ENCODE results near the gene TTC24.
"Not testable (repeated sequence)": the region's sequence is repeated elsewhere in the genome, so short reads cannot be mapped to it uniquely, and the experiment has no call there.

Gene TTC24

GRCh38 chr1:156555715-156556114 is 23.8 kb upstream of the TTC24 start:
- no peak for DNase-seq

GRCh38 chr1:156556354-156556753 is 23.2 kb upstream of the TTC24 start:
- no peak for DNase-seq

DNA sequence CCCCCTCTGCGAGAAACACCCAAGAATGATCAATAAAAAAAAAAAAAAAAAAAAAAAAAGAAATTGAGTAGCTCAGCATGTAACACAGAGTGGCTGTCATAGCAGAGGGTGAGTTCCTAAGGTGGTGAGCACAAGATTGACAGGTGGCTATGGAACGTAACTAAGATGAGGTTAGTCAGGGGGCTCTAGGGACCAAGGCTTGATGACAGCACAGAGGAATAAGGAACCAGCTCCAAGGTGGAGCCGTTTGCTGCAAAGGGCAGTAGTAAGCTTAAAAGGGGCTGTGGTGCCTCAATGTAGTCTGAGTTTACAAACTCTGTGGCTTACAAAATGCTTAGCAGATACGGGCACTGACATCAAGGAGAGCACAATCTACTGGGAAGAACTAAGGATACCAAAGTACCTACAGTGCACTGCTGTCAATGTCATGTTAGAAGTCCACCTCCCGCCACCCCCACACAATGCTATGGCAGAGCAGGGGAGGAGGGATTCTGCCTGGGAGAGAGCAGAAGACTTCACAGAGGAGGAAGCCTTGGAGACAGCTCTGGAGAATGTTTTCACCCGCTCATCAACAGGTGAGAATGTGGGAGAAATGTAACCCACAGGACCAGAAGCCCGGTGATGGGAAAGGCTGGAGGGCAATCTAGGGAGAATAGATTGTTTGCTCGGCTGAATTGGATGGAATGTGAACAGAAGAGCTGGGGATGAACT is 20.3 kb upstream of the TTC24 start:
- DNase-seq = no peak

DNA sequence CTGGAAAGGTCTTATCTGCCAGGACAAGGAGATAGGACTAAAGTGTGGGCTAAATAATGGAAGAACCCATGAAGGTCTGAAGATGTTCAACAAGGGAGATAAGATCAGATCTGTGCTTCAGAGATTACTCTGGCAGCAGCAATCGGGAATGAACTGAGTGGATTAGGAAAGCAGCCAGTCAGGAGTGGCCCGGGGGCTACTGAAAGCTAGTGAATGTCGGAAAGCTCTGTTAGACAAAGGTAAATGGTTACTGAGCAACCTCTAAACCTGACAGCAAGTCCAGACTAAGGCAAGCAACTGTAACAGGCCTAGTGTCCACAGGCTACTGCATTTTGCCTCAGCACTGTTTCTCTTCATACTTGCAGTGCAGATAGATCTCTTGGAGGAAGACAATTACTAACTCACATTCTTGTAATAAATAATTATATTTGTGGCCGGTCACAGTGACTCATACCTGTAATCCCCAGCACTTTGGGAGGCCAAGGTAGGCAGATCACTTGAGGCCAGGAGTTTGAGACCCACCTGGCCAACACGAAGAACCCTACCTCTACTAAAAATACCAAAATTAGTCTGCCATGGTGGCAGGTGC is 19.6 kb upstream of the TTC24 start:
- DNase-seq = no peak

DNA sequence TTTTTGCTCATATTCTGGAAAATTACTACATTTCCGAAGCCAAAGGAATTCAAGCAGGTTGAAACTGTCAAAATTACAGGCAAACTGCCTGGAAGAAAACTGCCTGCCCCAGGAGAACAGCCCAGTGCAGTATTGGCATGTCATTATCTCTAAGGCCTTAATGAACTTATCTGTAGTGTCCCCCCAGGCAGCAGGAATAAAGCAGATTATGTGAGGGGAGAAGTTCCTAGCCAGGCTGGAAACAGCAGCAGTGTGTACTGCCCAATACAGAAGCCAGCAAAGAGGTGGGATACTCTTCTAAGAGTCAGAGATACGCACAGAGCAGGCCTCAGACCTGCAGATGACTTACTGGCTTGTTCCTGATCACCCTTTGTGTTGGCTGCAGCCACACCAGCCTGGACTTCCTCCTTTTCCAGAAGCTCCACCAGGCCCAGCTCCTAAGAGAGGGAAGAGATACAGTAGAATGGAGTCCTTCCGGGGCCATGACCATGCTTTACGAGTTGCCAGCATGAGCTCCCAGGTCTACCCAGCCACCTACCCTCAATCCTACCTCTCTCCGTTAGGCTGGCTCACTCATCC is 18.8 kb upstream of the TTC24 start:
- DNase-seq = no peak

GRCh38 chr1:156565519-156565918 is 14.0 kb upstream of the TTC24 start:
- DNase-seq = no peak

DNA sequence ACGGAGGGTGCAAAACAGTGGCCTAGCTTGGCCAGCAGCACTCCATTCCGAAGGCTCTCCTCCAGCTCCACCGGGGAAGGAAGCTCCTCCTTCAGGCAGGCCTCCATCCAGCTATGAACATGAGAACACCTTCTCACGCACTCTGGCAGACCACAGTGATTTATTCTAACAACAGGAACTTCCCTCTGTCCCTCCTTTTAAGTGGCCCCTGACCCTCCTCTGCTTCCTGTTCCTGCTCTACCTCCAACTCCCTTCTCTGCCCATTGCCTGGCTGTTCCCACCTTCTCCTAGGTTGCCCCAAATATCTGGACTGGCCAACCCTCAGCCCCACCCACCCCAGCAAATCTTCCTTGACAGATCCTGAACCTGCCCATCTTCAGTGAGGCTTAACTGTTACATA is 13.1 kb upstream of the TTC24 start:
- DNase-seq = no peak

GRCh38 chr1:156571261-156571852 is 8.2 kb upstream of the TTC24 start:
- DNase-seq = no peak

GRCh38 chr1:156571919-156572662 is 7.4 kb upstream of the TTC24 start, which contains the start of gene IQGAP3:
Gene IQGAP3 (minus strand): TSS chr1:156572565. CDS start chr1:156572529, 36 bp downstream.
- peak; percentile 83 for DNase-seq

DNA sequence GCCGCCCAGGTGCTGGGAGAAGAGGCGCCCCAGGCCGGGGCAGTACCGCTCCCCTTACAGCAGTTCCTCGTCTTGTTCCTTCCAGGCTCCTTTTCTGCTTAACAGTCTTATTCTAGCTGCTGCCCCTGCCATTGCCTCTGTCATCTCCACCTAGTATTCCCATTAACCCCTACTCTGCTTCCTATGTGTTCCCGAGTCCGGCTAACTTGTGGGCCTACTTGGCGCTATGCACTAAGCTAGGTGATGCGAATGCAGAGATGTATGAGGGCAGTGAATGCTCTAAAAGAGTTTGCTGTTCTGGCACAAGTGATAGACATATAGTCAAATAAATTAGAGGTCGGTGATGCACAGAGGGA is 6.9 kb upstream of the TTC24 start:
- DNase-seq = no peak

DNA sequence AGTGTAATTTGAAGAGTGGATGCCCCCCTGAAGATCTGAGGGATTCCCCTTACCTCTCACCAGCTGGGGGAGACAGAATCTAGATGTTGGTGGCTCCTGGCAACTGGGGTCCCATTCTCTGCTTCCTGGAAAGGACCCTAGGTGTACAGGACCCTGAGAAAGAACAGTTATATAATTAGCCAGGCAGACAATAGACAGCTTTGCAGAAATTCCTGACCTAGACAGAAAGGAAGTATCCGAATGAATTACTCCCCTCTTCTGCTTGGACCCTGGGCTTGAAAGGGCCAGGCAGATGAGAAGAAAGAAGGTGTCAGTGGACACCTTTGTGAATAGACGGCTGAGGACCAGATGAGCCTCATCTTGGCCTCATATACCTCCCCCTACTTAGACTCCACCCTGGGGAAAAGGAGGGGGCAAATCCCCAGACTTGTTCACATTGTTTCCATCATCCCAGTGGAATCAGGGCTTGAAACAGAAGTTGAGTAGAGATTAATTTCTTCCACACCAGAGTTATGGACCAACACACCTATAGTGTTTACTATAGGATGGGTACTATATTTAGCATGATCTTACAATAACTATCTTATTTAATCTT is 5.4 kb upstream of the TTC24 start:
- no peak for DNase-seq

DNA sequence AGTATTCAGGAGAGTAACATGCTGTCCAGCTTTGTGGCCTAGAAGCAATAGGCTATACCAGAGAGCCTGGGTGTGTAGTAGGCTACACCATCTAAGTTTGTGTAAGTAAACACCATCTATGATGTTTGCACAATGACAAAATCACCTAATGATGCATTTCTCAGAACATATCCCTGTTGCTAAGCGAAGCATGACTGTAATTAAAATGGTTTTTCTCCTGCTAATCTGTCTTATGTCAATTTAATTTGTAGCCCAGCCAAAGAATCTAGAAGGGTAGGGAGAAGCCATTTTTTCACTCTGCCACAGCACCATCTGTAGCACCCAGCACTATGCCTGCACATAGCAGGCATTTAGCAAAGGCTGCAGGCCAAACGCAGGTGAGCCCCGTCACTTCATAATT is 2.0 kb upstream of the TTC24 start:
- peak; percentile 64 for DNase-seq

DNA sequence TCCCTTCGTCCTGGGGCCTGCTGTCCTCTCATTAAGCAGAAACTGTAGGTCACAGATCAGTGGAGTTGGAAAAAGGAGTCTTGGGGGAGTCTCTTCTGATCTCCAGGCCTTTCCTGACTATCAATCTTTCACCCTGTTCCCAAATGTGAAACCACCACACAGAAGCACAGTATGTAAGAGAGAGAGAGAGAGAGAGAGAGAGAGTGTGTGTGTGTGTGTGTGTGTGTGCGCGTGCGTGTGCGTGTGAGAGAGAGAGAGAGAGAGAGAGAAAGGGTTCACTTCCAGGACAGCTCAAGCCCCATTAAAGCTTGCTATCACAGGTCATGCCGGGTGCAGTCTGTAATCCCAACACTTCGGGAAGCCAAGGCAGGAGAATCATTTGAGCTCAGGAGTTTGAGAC is 1.5 kb upstream of the TTC24 start:
- DNase-seq = peak; percentile 14

DNA sequence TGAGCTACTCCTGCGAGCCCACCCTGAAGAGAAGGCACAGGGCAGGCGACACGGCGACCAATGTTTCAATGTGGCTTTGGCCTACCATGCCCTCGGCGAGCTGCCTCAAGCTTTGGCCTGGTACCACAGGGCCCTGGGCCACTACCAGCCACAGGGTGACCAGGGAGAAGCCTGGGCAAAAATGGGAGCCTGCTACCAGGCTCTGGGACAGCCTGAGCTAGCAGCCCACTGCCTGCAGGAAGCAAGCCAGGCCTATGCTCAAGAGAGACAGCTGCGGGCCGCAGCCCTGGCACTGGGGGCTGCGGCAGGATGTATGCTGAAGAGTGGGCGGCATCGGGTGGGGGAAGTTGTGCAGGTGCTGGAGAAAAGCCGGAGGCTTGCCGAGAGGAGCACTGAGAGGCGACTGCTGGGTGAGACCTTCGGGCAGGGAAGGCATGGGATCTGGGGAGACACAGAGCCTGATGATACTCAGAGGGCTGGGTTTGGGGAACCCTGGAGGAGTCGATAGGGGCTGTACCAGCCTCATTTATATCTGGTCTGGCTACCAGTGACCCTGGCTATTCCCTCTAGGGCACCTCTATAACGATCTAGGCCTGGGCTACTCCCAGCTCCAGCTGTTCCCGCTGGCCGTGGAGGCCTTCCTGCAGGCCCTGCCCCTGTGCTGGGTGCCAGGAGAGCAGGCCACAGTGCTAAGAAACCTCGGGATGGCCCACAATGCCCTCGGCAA is 2.3 kb downstream of the TTC24 start:
- DNase-seq = no peak

DNA sequence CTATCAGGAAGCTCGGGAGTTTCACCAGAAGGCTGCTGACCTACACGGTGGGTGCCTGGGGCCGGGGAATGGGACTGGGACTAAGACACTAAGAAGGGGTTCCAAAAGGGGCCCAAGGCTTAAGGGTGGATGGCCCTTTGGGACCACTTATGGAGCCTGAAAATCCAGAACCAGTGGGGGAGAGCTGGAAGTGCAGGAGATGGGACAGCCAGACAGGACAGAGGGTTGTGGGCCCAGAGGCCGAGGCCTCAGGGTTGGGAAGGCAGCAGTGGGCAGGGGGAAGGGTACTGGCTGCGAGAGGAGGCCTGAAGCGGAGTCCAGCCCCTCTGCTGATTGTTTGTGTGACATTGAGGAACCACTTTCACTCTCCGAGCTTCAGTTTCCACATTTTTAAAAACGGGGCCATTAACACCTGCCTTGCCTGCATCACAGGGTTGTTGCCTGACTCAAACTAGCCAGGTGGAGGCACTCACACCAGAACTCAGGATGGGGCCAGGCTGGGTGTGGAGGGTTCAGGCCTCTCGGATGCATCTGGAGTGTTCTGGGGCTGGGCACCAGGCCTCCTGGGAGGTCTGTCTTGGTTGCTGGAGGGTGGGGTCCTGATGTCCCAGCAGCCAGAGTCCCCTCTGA is 3.0 kb downstream of the TTC24 start:
- no peak for DNase-seq

DNA sequence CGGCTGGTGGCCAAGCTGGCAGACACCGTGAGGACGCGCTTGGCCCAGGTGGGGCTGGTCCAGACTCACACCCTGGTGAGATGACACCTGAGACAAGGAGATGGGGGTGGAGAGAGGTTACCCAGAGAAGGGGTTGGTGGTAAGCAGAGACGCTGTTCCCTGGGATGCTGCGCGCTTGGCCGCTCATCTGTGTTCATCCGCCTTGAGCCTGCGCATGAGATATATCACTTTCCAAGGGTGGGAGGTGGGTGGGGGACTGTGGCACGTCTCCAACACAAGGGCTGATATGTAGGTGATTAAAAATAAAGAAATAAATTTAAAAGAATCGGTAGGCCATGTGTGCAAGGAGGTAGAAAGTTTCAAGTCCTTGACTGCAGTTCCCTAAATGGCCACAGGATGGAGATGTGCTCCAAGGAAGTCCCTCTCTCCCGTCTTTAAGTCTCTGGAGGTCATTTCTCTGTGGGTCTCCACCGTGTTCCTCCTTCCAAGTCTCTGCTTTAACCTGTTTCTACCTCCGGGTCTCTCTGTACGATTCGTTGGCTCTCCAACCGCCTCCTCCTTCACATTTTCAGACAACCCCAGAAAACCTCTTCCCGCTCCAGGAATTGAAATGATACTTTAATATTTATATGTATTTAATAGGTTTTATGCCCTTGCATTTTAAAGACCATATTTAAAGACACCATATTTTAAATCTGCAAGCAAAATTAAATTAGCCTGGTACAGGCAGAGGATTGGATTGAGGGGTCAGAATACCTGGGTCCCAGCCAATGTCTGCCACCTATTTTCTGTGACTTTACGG is 4.5 kb downstream of the TTC24 start:
- peak; percentile 34 for DNase-seq

GRCh38 chr1:156584813-156585212 is 5.3 kb downstream of the TTC24 start:
- no peak for DNase-seq

GRCh38 chr1:156586323-156586722 is 6.8 kb downstream of the TTC24 start:
- DNase-seq = no peak

GRCh38 chr1:156586892-156587477 is 7.5 kb downstream of the TTC24 start:
- no peak for DNase-seq

DNA sequence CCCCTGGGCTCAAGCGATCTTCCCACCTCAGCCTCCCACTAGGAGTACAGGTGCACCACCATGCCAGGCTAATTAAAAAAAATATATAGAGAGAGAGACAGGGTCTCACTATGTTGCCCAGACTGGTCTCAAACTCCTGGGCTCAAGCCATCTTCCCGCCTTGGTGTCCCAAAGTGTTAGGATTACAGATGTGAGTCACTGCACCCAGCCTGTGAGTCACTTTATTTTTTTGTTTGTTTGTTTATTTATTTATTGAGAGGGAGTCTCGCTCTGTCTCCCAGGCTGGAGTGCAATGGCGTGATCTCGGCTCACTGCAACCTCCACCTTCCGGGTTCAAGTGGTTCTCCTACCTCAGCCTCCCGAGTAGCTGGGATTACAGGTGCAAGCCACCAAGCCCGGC is 8.4 kb downstream of the TTC24 start:
- DNase-seq = not testable (repeated sequence)

DNA sequence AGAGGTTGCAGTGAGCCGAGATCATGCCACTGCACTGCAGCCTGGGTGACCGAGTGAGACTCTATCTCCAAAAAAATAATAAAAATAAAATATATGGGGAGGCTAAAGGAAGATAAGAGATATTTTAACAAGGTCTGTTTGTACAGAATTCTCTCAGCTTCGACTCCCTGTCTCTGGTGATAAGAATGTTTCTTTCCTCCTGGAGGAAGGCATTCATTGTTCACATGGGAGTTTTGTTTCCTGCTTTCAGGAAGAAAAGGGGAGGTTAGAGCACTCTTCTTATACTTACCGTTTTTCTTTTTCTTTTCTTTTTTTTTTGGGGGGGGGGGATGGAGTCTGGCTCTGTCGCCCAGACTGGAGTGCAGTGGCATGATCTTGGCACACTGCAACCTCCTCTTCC is 10.0 kb downstream of the TTC24 start:
- no peak for DNase-seq
